ENCODE data around the gene ABCC4. TPM values are rescaled to one million over a fixed set of nuclear protein-coding genes. Genes with fewer than 3 reads are reported as not detected.

ABCC4 gene
- total and polyA plus RNA-seq, 2 experiments from 2014 or later: 4.3 to 12.2 TPM

DNA sequence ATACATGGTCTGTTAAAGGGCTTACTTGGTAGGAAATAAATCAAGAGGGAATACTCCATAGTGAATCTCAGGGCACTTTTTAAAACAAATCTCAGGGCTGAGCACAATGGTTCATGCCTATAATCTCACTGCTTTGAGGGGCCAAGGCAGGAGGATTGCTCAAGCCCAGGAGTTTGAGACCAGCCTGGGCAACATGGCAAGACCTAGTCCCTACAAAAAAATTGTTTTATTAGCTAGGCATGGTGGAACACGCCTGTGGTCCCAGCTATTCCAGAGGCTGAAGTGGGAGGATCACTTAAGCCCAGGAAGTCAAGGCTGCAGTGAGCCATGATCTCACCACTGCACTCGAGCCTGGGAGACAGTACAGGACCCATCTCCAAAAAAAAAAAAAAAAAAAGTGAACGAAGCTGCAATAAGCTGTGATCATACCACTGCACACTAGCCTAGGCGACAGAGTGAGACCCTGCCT, 25.2 kb downstream of the ABCC4 start:
- no peaks in the 10 kb centered on the region for H3K36me3 Mint-ChIP-seq (ENCODE audit: low read depth)
- no peak for ATAC-seq
- H3K4me3 Mint-ChIP-seq: no peak overlapping the region
- Histone ChIP-seq H3K4me3 (no peak overlapping the region), H3K4me2 (no peak overlapping the region), H3K9me2 (ENCODE audit: insufficient read depth) (no peaks in the 10 kb centered on the region), H3K27me3 (ENCODE audit: insufficient read depth) (no peaks in the 10 kb centered on the region), H3K4me1 (ENCODE audit: insufficient read depth) (peaks cover 12% of the 10 kb centered on the region; the same call in 1 of the 2 replicates), H3K36me3 (ENCODE audit: insufficient read depth) (no peaks in the 10 kb centered on the region), H3K79me2 (replicated peaks; ENCODE audit: insufficient read depth) (0 out of 2 replicates have a peak, but pooled peaks cover 4% of the 10 kb centered on the region), H2AFZ (no peak overlapping the region), H3K27ac (ENCODE audit: low read depth) (no peak overlapping the region), H3F3A (replicated peaks; ENCODE audit: low read depth) (no peaks in the 10 kb centered on the region), H4K20me1 (replicated peaks; ENCODE audit: insufficient read depth) (no peaks in the 10 kb centered on the region)
- DNase-seq (ENCODE audit: low spot score): no peak
- H3K27me3 Mint-ChIP-seq (ENCODE audit: insufficient read depth, low read depth, poor library complexity): peaks cover 8% of the 10 kb centered on the region
- peaks cover 23% of the 10 kb centered on the region for H3K4me1 Mint-ChIP-seq
- no peaks in the 10 kb centered on the region for H3K9me3 Mint-ChIP-seq
- TF ChIP-seq EZH2phosphoT487 (IDR thresholded peaks at IDR 0.05; ENCODE audit: unreplicated experiment) (no peak), NANOG (IDR thresholded peaks at IDR 0.05; ENCODE audit: borderline replicate concordance) (no peak), STAT1 (IDR thresholded peaks at IDR 0.05; ENCODE audit: unreplicated experiment) (no peak), ZNF114 (CRISPR knock-in tag; IDR thresholded peaks at IDR 0.05) (no peak), EZH2 (IDR thresholded peaks at IDR 0.05; ENCODE audit: low read depth, unreplicated experiment) (no peak), POLR2AphosphoS5 (IDR thresholded peaks at IDR 0.05; ENCODE audit: low read depth) (no peak), JUNB (IDR thresholded peaks at IDR 0.05; ENCODE audit: unreplicated experiment) (no peak), CREB1 (CRISPR knock-in tag; IDR thresholded peaks at IDR 0.05; ENCODE audit: low read depth) (no peak)
- TF ChIP-seq, protein P1, sequence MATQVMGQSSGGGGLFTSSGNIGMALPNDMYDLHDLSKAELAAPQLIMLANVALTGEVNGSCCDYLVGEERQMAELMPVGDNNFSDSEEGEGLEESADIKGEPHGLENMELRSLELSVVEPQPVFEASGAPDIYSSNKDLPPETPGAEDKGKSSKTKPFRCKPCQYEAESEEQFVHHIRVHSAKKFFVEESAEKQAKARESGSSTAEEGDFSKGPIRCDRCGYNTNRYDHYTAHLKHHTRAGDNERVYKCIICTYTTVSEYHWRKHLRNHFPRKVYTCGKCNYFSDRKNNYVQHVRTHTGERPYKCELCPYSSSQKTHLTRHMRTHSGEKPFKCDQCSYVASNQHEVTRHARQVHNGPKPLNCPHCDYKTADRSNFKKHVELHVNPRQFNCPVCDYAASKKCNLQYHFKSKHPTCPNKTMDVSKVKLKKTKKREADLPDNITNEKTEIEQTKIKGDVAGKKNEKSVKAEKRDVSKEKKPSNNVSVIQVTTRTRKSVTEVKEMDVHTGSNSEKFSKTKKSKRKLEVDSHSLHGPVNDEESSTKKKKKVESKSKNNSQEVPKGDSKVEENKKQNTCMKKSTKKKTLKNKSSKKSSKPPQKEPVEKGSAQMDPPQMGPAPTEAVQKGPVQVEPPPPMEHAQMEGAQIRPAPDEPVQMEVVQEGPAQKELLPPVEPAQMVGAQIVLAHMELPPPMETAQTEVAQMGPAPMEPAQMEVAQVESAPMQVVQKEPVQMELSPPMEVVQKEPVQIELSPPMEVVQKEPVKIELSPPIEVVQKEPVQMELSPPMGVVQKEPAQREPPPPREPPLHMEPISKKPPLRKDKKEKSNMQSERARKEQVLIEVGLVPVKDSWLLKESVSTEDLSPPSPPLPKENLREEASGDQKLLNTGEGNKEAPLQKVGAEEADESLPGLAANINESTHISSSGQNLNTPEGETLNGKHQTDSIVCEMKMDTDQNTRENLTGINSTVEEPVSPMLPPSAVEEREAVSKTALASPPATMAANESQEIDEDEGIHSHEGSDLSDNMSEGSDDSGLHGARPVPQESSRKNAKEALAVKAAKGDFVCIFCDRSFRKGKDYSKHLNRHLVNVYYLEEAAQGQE (IDR thresholded peaks at IDR 0.05; ENCODE audit: unreplicated experiment): no peak
- TF ChIP-seq, protein P2, sequence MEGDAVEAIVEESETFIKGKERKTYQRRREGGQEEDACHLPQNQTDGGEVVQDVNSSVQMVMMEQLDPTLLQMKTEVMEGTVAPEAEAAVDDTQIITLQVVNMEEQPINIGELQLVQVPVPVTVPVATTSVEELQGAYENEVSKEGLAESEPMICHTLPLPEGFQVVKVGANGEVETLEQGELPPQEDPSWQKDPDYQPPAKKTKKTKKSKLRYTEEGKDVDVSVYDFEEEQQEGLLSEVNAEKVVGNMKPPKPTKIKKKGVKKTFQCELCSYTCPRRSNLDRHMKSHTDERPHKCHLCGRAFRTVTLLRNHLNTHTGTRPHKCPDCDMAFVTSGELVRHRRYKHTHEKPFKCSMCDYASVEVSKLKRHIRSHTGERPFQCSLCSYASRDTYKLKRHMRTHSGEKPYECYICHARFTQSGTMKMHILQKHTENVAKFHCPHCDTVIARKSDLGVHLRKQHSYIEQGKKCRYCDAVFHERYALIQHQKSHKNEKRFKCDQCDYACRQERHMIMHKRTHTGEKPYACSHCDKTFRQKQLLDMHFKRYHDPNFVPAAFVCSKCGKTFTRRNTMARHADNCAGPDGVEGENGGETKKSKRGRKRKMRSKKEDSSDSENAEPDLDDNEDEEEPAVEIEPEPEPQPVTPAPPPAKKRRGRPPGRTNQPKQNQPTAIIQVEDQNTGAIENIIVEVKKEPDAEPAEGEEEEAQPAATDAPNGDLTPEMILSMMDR (conservative IDR thresholded peaks at IDR 0.05; ENCODE audit: low read depth in 2 of 2): no peak
- TF ChIP-seq, protein P3, sequence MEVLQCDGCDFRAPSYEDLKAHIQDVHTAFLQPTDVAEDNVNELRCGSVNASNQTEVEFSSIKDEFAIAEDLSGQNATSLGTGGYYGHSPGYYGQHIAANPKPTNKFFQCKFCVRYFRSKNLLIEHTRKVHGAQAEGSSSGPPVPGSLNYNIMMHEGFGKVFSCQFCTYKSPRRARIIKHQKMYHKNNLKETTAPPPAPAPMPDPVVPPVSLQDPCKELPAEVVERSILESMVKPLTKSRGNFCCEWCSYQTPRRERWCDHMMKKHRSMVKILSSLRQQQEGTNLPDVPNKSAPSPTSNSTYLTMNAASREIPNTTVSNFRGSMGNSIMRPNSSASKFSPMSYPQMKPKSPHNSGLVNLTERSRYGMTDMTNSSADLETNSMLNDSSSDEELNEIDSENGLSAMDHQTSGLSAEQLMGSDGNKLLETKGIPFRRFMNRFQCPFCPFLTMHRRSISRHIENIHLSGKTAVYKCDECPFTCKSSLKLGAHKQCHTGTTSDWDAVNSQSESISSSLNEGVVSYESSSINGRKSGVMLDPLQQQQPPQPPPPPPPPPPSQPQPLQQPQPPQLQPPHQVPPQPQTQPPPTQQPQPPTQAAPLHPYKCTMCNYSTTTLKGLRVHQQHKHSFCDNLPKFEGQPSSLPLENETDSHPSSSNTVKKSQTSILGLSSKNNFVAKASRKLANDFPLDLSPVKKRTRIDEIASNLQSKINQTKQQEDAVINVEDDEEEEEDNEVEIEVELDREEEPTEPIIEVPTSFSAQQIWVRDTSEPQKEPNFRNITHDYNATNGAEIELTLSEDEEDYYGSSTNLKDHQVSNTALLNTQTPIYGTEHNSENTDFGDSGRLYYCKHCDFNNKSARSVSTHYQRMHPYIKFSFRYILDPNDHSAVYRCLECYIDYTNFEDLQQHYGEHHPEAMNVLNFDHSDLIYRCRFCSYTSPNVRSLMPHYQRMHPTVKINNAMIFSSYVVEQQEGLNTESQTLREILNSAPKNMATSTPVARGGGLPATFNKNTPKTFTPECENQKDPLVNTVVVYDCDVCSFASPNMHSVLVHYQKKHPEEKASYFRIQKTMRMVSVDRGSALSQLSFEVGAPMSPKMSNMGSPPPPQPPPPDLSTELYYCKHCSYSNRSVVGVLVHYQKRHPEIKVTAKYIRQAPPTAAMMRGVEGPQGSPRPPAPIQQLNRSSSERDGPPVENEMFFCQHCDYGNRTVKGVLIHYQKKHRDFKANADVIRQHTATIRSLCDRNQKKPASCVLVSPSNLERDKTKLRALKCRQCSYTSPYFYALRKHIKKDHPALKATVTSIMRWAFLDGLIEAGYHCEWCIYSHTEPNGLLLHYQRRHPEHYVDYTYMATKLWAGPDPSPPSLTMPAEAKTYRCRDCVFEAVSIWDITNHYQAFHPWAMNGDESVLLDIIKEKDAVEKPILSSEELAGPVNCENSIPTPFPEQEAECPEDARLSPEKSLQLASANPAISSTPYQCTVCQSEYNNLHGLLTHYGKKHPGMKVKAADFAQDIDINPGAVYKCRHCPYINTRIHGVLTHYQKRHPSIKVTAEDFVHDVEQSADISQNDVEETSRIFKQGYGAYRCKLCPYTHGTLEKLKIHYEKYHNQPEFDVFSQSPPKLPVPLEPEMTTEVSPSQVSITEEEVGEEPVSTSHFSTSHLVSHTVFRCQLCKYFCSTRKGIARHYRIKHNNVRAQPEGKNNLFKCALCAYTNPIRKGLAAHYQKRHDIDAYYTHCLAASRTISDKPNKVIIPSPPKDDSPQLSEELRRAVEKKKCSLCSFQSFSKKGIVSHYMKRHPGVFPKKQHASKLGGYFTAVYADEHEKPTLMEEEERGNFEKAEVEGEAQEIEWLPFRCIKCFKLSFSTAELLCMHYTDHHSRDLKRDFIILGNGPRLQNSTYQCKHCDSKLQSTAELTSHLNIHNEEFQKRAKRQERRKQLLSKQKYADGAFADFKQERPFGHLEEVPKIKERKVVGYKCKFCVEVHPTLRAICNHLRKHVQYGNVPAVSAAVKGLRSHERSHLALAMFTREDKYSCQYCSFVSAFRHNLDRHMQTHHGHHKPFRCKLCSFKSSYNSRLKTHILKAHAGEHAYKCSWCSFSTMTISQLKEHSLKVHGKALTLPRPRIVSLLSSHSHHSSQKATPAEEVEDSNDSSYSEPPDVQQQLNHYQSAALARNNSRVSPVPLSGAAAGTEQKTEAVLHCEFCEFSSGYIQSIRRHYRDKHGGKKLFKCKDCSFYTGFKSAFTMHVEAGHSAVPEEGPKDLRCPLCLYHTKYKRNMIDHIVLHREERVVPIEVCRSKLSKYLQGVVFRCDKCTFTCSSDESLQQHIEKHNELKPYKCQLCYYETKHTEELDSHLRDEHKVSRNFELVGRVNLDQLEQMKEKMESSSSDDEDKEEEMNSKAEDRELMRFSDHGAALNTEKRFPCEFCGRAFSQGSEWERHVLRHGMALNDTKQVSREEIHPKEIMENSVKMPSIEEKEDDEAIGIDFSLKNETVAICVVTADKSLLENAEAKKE (CRISPR knock-in tag; IDR thresholded peaks at IDR 0.05): no peak
- TF ChIP-seq, protein P4, sequence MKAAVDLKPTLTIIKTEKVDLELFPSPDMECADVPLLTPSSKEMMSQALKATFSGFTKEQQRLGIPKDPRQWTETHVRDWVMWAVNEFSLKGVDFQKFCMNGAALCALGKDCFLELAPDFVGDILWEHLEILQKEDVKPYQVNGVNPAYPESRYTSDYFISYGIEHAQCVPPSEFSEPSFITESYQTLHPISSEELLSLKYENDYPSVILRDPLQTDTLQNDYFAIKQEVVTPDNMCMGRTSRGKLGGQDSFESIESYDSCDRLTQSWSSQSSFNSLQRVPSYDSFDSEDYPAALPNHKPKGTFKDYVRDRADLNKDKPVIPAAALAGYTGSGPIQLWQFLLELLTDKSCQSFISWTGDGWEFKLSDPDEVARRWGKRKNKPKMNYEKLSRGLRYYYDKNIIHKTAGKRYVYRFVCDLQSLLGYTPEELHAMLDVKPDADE (IDR thresholded peaks at IDR 0.05): no peak
- no peak overlapping the region for H3K27ac Mint-ChIP-seq
